GM18520 (cell line): ENCODE measurements around the gene RMI2.

ENCODE experiments used
- ATAC-seq: cut with Tn5 transposase; IDR thresholded peaks from one replicate; pipeline ENCODE4 v1.9.1; 2021; ENCODE audit not compliant: unreplicated experiment

RMI2 gene

GRCh38 chr16:11379420-11379819, 34.2 kb downstream of the RMI2 start:
- peak; percentile 68 for ATAC-seq

GRCh38 chr16:11380836-11381235, 35.6 kb downstream of the RMI2 start:
- ATAC-seq, result no peak

- ATAC-seq, result no peak
These were observed 38.4 kb downstream of the RMI2 start for GRCh38 chr16:11383481-11384183.

GRCh38 chr16:11384184-11384955, 39.1 kb downstream of the RMI2 start:
- ATAC-seq, result no peak

- no peak for ATAC-seq
These were observed 39.8 kb downstream of the RMI2 start for GRCh38 chr16:11384956-11385586.

GRCh38 chr16:11386054-11386680, 40.9 kb downstream of the RMI2 start:
- no peak for ATAC-seq

GRCh38 chr16:11386791-11387546, 41.7 kb downstream of the RMI2 start:
- no peak for ATAC-seq

- no peak for ATAC-seq
These were observed 43.8 kb downstream of the RMI2 start for GRCh38 chr16:11389083-11389482.

- ATAC-seq, result no peak
These were observed 44.6 kb downstream of the RMI2 start for GRCh38 chr16:11389631-11390565.

- no peak for ATAC-seq
These were observed 45.6 kb downstream of the RMI2 start for GRCh38 chr16:11390573-11391495.

- ATAC-seq, result no peak
These were observed 46.3 kb downstream of the RMI2 start for GRCh38 chr16:11391576-11391975.

- ATAC-seq, result no peak
These were observed 46.9 kb downstream of the RMI2 start for GRCh38 chr16:11392041-11392581.

GRCh38 chr16:11393366-11393765, 48.1 kb downstream of the RMI2 start:
- ATAC-seq, result no peak

- no peak for ATAC-seq
These were observed 48.8 kb downstream of the RMI2 start for GRCh38 chr16:11393861-11394592.

GRCh38 chr16:11394593-11394960, 49.3 kb downstream of the RMI2 start:
- ATAC-seq, result no peak

- ATAC-seq, result no peak
These were observed 50.0 kb downstream of the RMI2 start for GRCh38 chr16:11395008-11395948.

- no peak for ATAC-seq
These were observed 50.6 kb downstream of the RMI2 start for GRCh38 chr16:11395949-11396240.
